NCI-H2029 treated with DMSO at 0.1 percent for 48 hours (cell line): ENCODE data around the gene PLEKHF1.
A peak's percentile ranks its signal among the peaks of the same experiment; 100 is the strongest.

Experiments used
- DNase-seq: peaks from one replicate; lab custom pipeline; 2025; lab: John Stamatoyannopoulos, UW

PLEKHF1 gene

DNA sequence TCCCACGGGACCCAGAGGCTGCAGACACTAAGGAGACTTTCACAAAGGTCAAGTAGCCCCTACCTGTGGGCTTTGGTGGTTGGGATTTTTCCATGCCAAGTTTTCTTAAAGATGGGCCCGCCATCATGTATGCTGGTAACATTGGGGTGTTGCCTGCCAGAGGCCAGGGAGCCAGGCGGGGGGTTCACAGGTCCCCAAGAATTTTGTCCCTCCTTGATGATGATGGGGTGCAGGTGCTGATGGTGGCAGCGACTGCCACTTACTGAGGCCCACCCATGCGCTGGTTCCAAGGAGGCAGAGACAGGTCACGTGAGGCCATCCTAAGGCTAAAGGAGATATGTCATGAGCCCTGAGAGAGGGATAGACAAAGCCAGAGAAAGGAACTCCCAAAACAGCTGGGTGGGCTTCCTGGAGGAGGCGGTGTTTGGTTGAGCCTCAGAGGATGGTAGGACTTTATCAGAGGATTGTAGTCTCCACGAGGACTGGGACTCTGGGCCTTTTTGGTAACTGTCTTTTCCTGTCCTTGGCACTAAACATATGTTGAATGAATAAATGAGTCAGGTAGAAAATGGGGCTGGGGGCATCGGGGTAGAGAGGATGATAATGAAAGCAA lies 14.4 kb downstream of the PLEKHF1 start:
- no peak for DNase-seq

DNA sequence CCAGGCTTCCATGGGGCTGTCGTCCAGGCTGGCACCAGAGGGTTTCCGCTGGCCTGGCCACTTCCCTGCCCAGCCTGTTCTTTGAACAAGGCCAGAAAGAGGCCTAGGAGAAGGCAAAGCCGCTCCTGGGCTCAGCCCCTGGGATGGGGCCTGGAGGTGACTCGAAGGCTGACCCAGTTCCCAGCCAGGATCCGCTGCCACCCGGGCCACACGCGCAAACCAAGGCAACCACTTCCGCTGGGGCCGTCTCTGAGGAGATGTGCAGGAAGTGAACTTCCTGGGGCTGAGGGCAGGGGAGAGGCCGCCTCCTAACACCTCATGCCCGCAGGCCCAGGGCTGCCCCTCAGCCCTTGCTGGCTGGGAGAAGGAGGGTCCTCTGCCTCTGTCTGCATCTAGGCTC lies 15.2 kb downstream of the PLEKHF1 start:
- no peak for DNase-seq

DNA sequence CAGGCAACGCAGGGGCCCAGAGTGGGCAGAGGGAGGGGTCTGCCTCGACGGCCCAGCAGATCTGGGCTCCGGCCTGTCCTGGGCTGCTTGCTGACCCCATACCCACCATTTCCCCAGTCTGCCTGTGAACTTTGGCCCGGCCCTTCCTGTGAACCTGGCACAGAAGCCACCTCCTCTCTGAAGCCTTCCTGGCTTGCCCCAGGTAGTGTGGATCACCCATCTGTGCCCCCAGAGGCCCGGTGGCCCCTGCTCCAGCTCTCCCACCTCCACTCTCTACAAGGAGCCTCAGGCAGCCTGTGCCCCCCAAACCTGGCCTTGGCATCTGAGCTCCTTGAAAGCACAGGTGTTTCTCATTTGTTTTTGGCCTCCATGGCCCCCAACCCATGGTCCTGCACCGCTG lies 15.7 kb downstream of the PLEKHF1 start:
- no peak for DNase-seq

DNA sequence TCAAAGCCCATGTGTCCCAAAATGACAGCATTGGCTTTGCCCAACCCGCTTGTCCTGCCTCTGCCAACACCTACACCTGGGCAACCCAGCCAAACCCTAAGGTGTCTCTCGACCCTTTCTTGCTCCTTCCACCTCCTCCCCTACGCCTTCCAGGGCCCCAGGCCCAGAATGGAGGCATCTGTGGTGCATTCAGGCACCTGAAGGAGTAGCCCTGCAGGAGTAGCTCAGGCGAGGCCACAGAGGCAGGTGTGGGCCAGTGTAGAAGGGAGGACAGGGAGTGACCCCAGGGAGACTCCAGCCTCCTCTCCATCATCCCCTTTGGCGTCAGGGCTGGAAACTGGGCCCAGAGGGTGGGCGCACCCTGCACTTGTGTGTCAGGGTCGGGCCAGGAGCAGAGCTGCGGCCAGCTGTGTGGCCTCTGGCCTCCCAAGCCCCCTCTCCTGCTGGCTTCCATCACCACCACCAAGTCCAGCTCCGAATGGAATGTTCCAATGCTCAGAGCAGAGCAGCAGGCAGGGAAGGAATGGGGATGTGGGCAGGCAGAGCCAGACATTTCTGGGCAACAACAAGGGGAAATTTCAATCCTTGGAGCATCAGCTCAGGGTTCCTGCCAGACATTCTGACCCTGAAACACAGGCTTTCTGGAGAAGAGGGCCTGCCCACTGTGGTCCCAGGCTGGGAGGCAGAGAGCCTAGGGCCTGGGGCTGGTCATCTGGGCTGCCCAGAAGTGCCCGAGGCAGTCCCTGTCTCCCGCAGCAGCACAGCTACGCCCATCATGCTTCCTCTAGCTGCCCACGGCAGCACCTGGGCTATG lies 16.4 kb downstream of the PLEKHF1 start:
- no peak for DNase-seq

DNA sequence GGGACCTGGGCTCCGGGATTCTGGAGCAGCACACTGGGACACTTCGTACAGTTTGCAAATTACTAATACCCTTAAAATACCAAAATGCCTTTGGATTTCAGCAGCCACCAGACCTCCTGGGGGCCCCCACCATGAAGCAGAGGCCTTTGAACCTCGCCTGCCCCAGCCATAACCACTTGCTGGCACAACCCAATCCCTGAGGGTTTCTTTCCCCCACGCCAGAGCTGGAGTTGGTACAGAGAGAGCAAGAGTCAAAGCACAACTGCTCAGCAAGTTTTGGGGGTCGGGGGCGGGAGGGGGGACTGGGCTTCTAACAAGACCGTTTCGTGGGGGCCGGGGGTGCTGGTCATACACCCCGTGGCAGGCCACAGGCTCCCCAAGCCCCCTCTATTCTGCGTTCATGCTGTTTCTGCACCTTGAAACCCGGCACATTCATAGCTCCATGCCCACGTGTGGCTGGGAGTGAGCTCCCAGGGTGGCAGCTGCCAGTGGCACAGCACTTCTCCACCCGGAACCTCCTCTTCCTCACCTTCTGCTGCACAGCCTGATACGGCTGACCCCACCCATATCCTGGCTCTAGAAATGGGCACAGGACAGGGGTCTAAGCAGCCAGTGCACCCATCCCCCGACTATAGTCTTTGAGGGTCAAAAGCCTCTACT lies 17.1 kb downstream of the PLEKHF1 start:
- DNase-seq: no peak

DNA sequence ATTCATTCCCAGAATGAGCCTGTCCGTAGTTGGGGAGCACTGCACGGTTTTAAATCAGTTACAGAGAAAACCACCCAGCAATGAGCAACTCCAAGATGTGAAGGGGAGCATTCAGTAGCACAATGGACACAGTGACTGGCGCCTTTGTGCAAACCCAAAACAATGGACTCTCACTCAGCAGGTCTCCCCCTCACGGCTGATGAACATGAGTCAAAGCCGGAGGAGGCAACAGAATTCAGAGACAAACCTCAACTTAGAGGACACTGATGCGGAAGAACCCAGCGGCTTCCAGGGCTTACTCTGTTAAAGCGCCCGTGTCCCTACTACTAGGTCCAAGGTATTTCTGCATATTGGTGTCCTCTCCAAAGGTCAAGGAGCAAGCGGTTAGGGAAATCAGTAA lies 17.7 kb downstream of the PLEKHF1 start:
- DNase-seq: no peak

DNA sequence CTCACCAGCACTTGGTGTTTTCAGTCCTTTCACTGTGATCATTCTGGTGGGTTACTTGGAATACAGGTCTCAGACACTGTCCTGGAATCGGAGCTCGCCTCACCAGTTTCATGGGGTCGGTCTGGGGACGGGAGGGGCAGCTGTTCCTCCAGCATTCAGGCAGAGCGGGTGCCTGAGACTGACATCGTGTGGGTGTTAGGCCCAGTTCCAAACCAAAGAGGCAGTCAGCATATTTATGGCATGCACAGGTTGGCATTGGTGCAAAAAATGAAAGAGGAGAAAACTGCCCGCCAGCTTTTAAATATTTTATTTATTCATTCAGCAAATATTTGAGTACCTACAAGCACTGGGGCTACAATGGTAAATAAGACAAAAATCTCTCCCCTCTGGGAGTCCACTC lies 20.1 kb downstream of the PLEKHF1 start:
- DNase-seq: no peak

DNA sequence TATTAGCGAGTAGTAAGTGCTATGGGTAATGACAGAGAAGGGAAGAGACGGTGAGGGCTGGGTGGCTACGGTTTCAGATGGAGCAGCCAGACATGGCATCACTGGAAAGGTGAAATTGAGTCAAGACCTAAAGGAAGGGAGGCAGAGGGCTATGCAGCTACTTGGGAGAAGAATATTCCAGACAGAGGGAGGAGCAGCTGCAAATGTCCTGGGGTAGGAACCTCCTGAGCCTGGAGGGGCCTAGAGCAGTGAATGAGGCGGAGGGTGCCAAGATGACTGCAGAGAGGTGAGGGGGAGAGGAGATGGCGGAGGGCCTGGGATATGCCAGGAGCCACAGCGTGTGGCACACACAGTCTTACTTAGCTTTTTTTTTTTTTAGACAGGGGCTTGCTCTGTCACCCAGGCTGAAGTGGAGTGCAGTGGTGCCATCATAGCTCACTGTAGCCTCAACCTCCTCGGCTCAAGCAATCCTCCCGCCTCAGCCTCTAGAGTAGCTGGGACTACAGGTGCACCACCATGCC lies 21.1 kb downstream of the PLEKHF1 start:
- DNase-seq: no peak

DNA sequence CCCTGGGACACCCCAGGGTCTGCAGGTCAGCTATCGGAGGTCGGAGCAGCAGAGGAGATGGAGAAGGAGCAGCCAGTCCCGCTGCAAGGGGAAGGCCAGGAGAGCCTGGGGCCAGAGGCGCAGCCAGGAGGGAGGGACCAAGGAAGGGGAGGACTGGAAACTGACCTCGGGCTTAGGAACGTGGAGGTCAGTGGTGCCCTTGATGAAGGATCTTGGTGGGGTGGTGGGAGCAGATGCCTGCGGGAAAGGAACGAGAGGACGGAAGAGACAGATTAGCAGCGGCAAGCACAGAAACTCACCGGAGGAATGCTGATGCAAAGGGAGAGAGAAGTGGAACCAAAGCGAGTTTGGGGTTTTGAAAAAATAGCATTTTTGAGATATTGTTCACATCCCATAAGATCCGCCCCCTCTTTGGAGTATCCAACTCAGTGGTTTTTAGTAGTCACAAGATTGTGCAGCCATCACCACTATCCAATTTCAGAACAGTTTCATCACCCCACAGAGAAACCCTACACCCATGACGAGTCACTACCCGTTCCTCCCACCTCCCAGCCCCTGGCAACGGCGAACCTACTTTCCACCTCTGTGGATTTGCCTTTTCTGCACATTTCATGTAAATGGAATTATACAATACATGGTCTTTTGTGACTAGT lies 22.1 kb downstream of the PLEKHF1 start:
- no peak for DNase-seq

DNA sequence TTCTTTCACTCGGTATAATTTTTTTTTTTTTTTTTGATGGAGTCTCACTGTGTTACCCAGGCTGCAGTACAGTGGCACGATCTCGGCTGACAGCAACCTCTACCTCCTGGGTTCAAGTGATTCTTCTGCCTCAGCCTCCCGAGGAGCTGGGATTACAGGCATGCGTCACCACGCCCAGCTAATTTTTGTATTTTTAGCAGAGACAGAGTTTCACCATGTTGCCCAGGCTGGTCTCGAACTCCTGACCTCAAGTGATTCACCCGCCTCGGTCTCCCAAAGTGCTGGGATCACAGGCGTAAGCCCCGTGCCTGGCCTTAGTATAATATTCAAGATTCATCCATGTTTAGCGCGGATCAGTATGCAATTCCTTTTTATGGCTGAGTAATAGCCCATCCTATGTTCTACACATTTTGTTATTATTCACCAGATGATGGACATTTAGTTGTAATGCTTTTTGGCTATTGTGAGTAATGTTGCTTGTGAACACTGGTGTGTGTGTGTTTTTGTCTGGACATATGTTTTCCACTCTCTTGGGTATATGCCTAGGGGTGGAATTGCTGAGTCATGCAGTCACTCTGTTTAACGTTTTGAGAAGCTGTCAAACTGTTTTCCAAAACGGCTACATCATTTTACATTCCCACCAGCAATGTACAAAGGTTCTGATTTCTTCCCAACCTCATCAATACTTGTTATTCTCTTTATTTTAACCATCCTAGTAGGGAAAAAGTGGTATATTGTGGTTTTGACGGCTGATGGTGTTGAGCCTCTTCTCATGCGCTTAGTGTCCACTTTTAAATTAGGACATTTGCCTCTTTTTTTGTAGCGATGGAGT lies 22.9 kb downstream of the PLEKHF1 start:
- DNase-seq: no peak

DNA sequence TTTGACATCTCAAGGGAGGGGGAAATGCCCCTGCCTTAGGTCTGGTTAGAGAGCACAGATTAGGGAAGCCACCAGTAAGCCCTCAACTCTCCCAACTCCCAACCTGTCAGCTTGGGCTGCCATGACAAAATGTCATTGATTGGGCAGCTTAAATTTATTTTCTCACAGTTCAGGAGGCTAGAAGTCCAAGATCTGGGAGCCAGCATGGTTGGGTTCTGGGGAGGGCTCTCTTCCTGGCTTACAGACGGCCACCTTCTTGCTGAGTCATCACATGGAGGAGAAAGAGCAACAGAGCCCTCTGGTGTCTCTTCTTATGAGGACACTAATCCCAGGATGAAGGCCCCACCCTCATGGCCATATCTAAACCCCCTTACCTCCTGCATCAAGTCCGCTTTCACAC lies 25.6 kb downstream of the PLEKHF1 start:
- peak; percentile 5 for DNase-seq

DNA sequence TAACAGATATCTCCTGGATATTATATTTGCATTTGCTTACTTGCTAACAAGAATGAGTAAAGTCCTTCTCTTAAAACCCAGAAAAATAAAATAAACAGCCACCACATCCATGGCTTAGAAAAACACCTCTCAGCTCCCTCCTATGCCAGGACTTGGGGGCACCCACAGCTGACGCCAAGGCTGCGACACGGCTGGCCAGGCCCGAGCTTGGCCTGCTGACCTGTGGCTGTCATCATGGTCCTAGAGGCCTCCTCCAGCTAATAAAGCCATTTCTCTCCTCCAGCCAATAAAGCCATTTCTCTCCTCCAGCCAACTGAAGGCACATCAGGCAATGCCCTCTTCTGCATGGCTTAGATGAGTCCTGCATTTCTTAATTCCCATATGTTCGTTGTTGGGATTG lies 28.9 kb downstream of the PLEKHF1 start:
- DNase-seq: no peak

DNA sequence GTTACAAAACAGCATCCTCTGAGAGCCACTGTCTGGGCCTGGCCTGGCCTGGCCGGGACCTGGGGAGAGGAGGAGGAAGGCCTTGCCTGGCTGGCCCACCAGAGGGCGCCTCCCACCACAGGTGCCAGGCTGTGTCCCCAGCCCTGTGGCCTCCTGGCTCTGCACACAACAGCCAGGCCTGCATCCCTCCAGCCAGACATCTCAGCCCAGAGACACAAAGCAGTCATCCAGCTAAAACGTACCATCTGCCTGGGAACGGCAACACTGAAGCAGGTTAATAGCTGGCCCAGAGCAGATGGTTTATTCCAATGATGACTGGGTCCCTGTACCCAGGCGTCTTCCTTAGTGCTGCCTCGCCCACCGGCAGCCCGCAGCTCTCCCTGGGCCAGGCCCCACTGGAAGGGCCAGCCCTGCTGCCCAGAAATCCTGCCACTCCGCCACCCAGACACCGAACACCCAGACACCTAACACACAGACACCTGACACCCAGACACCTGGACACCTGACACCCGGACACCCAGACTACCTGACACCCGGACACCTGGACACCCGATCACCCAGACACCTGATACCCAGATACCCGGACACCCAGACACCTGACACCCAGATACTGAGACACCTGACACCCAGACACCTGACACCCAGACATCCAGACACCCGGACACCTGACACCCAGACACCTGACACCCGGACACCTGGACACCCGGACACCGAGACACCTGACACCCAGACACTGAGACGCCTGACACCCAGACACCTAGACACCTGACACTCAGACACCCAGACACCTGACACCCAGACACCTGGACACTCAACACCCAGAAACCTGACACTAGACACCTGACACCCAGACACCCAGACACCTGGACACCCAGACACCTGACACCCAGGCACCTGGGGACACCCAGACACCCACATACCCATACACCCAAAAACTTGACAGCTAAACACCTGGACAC lies 29.7 kb downstream of the PLEKHF1 start:
- peak; percentile 66 for DNase-seq

DNA sequence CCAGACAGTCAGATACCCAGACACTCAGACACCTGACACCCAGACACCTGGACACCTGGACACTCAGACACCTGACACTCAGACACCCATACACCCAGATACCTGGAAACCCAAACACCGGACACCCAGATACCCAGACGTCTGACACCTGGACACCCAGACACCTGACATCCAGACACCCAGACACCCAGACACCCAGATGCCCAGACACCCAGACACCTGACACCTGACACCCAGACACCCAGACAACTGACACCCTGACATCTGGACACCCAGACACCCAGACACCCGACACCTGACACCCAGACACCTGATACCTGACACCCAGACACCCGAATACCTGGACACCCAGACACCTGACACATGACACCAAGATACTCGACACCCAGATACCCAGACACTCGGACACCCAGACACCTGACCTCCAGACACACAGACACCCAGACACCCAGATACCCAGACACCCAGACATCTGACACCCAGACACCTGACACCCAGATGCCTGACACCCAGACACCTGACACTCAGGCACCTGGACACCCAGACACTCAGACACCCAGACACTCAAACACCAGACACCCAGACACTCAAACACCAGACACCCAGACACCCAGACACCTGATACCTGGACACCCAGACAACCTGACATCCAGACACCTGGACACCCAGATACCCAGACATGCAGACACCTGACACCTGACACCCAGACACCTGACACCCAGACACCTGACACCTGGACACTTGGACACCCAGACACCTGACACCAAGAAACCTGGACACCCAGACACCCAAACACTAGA lies 30.7 kb downstream of the PLEKHF1 start:
- no peak for DNase-seq

DNA sequence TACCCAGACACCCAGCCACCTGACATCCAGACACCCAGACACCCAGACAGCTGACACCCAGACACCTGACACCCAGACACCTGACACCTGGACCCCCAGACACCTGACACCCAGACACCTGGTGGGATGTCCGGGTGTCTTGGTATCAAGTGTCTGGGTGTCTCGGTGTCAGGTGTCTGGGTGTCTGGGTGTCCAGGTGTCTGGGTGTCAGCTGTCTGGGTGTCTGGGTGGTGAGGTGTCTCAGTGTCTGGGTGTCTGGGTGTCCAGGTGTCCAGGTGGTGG lies 31.2 kb downstream of the PLEKHF1 start:
- no peak for DNase-seq

DNA sequence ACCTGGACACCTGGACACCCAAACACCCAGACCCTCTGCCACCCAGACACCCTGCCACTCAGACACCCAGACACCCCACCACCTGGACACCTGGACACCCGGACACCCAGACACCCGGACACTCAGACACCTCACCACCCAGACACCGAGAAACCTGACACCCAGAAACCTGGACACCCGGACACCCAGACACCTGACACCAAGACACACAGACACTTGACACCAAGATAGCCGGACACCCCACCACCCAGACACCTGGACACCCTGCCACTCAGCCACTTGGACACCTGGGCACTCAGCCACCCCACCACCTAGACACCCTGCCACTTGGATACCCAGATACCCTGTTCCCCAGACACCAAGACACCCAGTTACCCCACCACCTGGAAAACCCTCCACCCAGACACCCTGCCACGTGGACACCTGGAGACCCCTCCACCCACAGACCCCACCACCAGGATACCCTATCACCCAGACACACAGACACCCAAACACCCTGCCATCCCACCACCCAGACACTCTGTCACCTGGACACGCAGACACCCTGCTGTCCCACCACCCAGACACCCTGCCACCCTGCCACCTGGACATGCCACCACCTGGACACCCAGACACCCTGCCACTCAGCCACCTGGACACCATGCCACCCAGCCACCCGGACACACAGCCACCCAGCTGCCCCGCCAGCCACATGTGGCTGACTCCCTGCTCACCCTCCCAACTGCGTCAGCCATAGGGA lies 32.4 kb downstream of the PLEKHF1 start:
- no peak for DNase-seq

DNA sequence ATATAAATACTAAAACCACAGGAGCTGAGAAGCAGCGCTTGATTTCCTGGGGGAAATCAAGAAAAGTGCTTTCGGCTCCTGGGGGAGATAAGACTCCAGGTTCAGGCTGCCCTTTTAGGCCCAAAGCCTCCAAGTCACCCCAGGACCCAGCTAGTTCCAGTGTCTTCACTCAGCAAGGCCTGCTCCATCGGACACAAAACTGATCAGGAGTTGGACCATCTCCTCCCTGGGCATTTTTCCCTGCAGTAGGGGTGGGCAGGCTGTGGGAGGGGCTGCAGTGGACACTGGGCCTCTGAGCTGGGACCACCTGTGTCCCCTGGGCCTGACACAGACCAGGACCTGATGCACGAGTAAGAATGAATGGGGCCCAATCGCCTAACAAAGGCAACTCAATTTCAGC lies 34.6 kb downstream of the PLEKHF1 start:
- DNase-seq: no peak

DNA sequence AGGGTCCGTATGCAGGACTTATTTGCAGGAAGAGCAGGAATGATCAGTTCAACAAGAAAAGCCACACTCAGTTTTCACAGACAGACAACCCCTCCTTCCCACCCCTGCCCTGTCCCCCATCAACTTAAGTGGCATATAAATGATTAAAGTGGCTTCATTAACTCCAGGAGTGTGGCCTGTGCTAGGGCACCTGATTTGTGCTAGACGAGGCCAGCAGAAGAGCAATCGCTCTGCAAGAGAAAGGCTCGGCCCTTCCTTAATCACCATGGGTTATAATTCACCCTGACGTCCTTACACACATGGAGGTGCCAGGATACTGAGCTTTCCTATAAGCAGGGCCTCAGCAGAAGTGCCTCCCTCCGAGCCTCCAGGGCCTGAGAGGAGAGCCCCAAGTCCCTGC lies 35.2 kb downstream of the PLEKHF1 start:
- no peak for DNase-seq
